Activated T-cell treated with anti-CD3 and anti-CD28 coated beads, Interleukin-2, amount 50 U/mL, for 72 hours (primary cell): Measurements from ENCODE around the gene IL9. TPM values are rescaled to one million over a fixed set of nuclear protein-coding genes. Genes with fewer than 3 reads are reported as not detected.

ENCODE experiments used
- ATAC-seq, 2 donors: fragments of 150-1000 bp; cut with Tn5 transposase; replicated peaks in 1 of 2; 2 replicates each; pipeline ENCODE4 v1.10.0; 2021; ENCODE audit warnings: moderate library complexity in 2 of 2, mild to moderate bottlenecking in 1 of 2
- DNase-seq, 2 donors: peaks; one replicate each; pipeline ENCODE4 v3.0.0; 2021 to 2022; ENCODE audit warnings: mixed read lengths in 1 of 2
- H3K27ac Mint-ChIP-seq: one replicate; pipeline ENCODE4 v1.8.0; 2022; ENCODE audit warnings: mild to moderate bottlenecking, moderate library complexity, mixed read lengths
- H3K27me3 Mint-ChIP-seq: one replicate; pipeline ENCODE4 v1.8.0; 2022; ENCODE audit warnings: low read depth, mixed read lengths
- H3K36me3 Mint-ChIP-seq, 2 donors: one replicate each; pipeline ENCODE4 v1.8.0; 2022; ENCODE audit warnings: mixed read lengths in 2 of 2, mild to moderate bottlenecking in 1 of 2; ENCODE audit not compliant: insufficient read depth in 2 of 2
- H3K4me1 Mint-ChIP-seq: one replicate; pipeline ENCODE4 v1.8.0; 2022; ENCODE audit warnings: low read depth, mixed read lengths
- H3K4me3 Mint-ChIP-seq, 2 donors: one replicate each; pipeline ENCODE4 v1.8.0; 2022; ENCODE audit warnings: mild to moderate bottlenecking in 2 of 2, mixed read lengths in 2 of 2, moderate library complexity in 2 of 2
- H3K9me3 Mint-ChIP-seq, 2 donors: one replicate each; pipeline ENCODE4 v1.8.0; 2022; ENCODE audit warnings: mixed read lengths in 2 of 2
- total RNA-seq, 2 donors: library from RNA; stranded (reverse); gene quantifications; one replicate each; pipeline ENCODE4 v1.2.3, GENCODE V29; 2022

The IL9 gene
- 10 to 100 TPM in 1 of 2 donors, 1 to 10 TPM in 1; 2.6 to 22.7 TPM for total RNA-seq

GRCh38 chr5:135895474-135896006 is at the start of gene IL9:
Gene IL9 (minus strand): TSS chr5:135895841. CDS start chr5:135895816, 25 bp downstream.
- Mint-ChIP-seq H3K36me3 (no peaks in the 10 kb centered on the region), H3K27me3 (peaks cover 70% of the 10 kb centered on the region), H3K9me3 (no peaks in the 10 kb centered on the region), H3K4me3 (peak within 1 kb of the TSS in 1 of 2 donors; percentile 77), H3K27ac (no peak within 1 kb of the TSS), H3K4me1 (peaks cover 23% of the 10 kb centered on the region)
- ATAC-seq: peak in 1 of 2 donors; percentile 18
- DNase-seq: no peak

GRCh38 chr5:135944967-135945560 is 49.4 kb upstream of the IL9 start:
- Mint-ChIP-seq H3K27me3 (peaks cover 11% of the 10 kb centered on the region), H3K36me3 (no peaks in the 10 kb centered on the region), H3K9me3 (no peaks in the 10 kb centered on the region), H3K4me3 (no peak overlapping the region), H3K27ac (no peak overlapping the region), H3K4me1 (no peaks in the 10 kb centered on the region)
- ATAC-seq: no peak
- peak; percentile 13 to 40 for DNase-seq

- no peaks in the 10 kb centered on the region for H3K36me3 Mint-ChIP-seq
- ATAC-seq (no peak), DNase-seq (no peak)
- H3K4me3 Mint-ChIP-seq: no peak overlapping the region
- no peak overlapping the region for H3K27ac Mint-ChIP-seq
- H3K27me3 Mint-ChIP-seq: peaks cover 8% of the 10 kb centered on the region
- no peaks in the 10 kb centered on the region for H3K9me3 Mint-ChIP-seq
- H3K4me1 Mint-ChIP-seq: no peaks in the 10 kb centered on the region
These were observed 48.9 kb upstream of the IL9 start for GRCh38 chr5:135944564-135944963.

GRCh38 chr5:135942202-135942771 is 46.6 kb upstream of the IL9 start:
- Mint-ChIP-seq H3K27me3 (peaks cover 8% of the 10 kb centered on the region), H3K36me3 (no peaks in the 10 kb centered on the region), H3K27ac (no peak overlapping the region), H3K4me3 (no peak overlapping the region), H3K9me3 (no peaks in the 10 kb centered on the region), H3K4me1 (no peaks in the 10 kb centered on the region)
- no peak for DNase-seq
- ATAC-seq: no peak

GRCh38 chr5:135941711-135942110 is 46.1 kb upstream of the IL9 start:
- H3K27me3 Mint-ChIP-seq: peaks cover 12% of the 10 kb centered on the region
- no peak for DNase-seq
- H3K9me3 Mint-ChIP-seq: no peaks in the 10 kb centered on the region
- no peaks in the 10 kb centered on the region for H3K36me3 Mint-ChIP-seq
- H3K4me3 Mint-ChIP-seq: no peak overlapping the region
- no peaks in the 10 kb centered on the region for H3K4me1 Mint-ChIP-seq
- no peak overlapping the region for H3K27ac Mint-ChIP-seq
- no peak for ATAC-seq

GRCh38 chr5:135937245-135937911 is 41.7 kb upstream of the IL9 start:
- no peaks in the 10 kb centered on the region for H3K4me1 Mint-ChIP-seq
- H3K27me3 Mint-ChIP-seq: peaks cover 26% of the 10 kb centered on the region
- no peak for DNase-seq
- H3K9me3 Mint-ChIP-seq: no peaks in the 10 kb centered on the region
- H3K4me3 Mint-ChIP-seq: no peak overlapping the region
- H3K36me3 Mint-ChIP-seq: no peaks in the 10 kb centered on the region
- H3K27ac Mint-ChIP-seq: no peak overlapping the region
- ATAC-seq: no peak

GRCh38 chr5:135934939-135935338 is 39.3 kb upstream of the IL9 start:
- Mint-ChIP-seq H3K36me3 (no peaks in the 10 kb centered on the region), H3K27ac (no peak overlapping the region), H3K4me1 (no peaks in the 10 kb centered on the region), H3K4me3 (no peak overlapping the region), H3K9me3 (no peaks in the 10 kb centered on the region), H3K27me3 (peaks cover 38% of the 10 kb centered on the region)
- no peak for ATAC-seq
- no peak for DNase-seq

GRCh38 chr5:135930949-135931295 is 35.3 kb upstream of the IL9 start:
- no peaks in the 10 kb centered on the region for H3K9me3 Mint-ChIP-seq
- H3K27me3 Mint-ChIP-seq: peaks cover 59% of the 10 kb centered on the region
- no peaks in the 10 kb centered on the region for H3K4me1 Mint-ChIP-seq
- H3K36me3 Mint-ChIP-seq: peaks cover 0 to 5% of the 10 kb centered on the region in 2 donors
- no peak overlapping the region for H3K27ac Mint-ChIP-seq
- DNase-seq: no peak
- peak overlapping the region in 1 of 2 donors; percentile 47 for H3K4me3 Mint-ChIP-seq
- ATAC-seq: no peak

- Mint-ChIP-seq H3K9me3 (no peaks in the 10 kb centered on the region), H3K4me3 (peak overlapping the region in 1 of 2 donors; percentile 47), H3K27ac (no peak overlapping the region), H3K36me3 (peaks cover 0 to 5% of the 10 kb centered on the region in 2 donors), H3K4me1 (no peaks in the 10 kb centered on the region), H3K27me3 (peaks cover 57% of the 10 kb centered on the region)
- ATAC-seq (no peak), DNase-seq (no peak)
These were observed 34.6 kb upstream of the IL9 start for GRCh38 chr5:135930029-135930948.

GRCh38 chr5:135921388-135921787 is 25.7 kb upstream of the IL9 start:
- Mint-ChIP-seq H3K9me3 (no peaks in the 10 kb centered on the region), H3K36me3 (no peaks in the 10 kb centered on the region), H3K4me3 (no peak overlapping the region), H3K27ac (no peak overlapping the region), H3K27me3 (peaks cover 56% of the 10 kb centered on the region), H3K4me1 (no peaks in the 10 kb centered on the region)
- ATAC-seq: no peak
- DNase-seq: no peak

GRCh38 chr5:135920199-135920598 is 24.6 kb upstream of the IL9 start:
- DNase-seq (no peak), ATAC-seq (no peak)
- no peak overlapping the region for H3K27ac Mint-ChIP-seq
- no peaks in the 10 kb centered on the region for H3K4me1 Mint-ChIP-seq
- H3K4me3 Mint-ChIP-seq: no peak overlapping the region
- H3K36me3 Mint-ChIP-seq: no peaks in the 10 kb centered on the region
- H3K9me3 Mint-ChIP-seq: no peaks in the 10 kb centered on the region
- peaks cover 58% of the 10 kb centered on the region for H3K27me3 Mint-ChIP-seq

GRCh38 chr5:135916638-135917263 is 21.1 kb upstream of the IL9 start:
- peak; percentile 8 to 26 for DNase-seq
- ATAC-seq: peak; percentile 26 to 30
- peaks cover 53% of the 10 kb centered on the region for H3K27me3 Mint-ChIP-seq
- no peak overlapping the region for H3K27ac Mint-ChIP-seq
- peaks cover 12% of the 10 kb centered on the region for H3K4me1 Mint-ChIP-seq
- no peaks in the 10 kb centered on the region for H3K9me3 Mint-ChIP-seq
- no peaks in the 10 kb centered on the region for H3K36me3 Mint-ChIP-seq
- peak overlapping the region in 1 of 2 donors; percentile 23 for H3K4me3 Mint-ChIP-seq
